ENCODE results near the gene SCYGR1.
"Not testable (repeated sequence)": the region's sequence is repeated elsewhere in the genome, so short reads cannot be mapped to it uniquely, and the experiment has no call there.

The SCYGR1 gene

GRCh38 chr2:227368574-227368973 lies 19.2 kb downstream of the SCYGR1 start:
- DNase-seq = no peak

GRCh38 chr2:227367427-227367795 lies 20.3 kb downstream of the SCYGR1 start:
- no peak for DNase-seq

GRCh38 chr2:227366769-227367426 lies 20.9 kb downstream of the SCYGR1 start:
- no peak for DNase-seq

DNA sequence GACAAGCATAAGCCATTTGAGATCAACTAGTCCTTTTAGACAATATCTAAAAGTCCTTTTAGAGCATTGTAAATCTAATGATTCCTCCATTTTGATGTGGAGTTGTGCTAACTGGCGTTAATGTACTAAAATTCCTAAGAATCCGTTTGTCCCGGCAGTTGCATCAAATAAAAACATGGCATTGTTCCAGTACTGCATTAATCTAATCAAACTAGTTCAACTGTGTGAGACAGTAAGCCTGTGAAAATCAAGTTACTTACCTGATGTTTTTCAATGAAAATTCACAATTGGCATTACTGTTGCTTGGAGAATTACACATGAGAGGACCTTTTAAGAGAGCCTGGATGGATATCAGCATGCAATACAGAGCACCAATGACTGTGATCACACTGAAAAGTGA lies 21.9 kb downstream of the SCYGR1 start:
- no peak for DNase-seq

DNA sequence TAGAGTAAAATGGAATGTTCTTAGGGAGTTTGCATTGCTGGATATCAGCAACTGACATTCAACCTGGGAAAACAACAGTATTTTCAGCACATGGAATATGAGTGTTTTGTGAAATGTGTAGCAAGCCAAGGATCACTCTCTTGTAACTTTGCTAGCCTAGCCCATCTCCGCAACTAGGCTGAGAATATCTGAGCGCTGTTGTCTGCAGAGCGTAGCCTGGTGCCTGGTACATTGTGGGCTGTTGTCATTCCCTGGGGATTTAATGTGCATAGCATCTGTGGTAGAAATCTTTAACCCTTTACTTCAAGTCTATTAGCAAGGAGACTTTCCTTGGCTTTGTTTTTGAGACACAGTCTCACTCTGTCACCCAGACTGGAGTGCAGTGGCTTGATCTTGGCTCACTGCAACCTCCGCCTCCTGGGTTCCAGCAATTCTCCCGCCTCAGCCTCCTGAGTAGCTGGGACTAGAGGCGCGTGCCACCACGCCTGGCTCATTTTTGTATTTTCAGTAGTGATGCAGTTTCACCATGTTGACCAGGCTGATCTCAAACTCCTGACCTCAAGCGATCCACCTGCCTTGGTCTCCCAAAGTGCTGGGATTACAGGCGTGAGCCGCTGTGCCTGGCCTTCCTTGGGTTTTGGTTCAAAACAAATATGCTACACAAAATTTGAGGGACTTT lies 23.0 kb downstream of the SCYGR1 start:
- DNase-seq = not testable (repeated sequence)

- DNase-seq = no peak
Measured at GRCh38 chr2:227363756-227364155, 24.0 kb downstream of the SCYGR1 start.

GRCh38 chr2:227360351-227360750 lies 27.4 kb downstream of the SCYGR1 start:
- no peak for DNase-seq

GRCh38 chr2:227351639-227352038 lies 36.1 kb downstream of the SCYGR1 start:
- DNase-seq = no peak

DNA sequence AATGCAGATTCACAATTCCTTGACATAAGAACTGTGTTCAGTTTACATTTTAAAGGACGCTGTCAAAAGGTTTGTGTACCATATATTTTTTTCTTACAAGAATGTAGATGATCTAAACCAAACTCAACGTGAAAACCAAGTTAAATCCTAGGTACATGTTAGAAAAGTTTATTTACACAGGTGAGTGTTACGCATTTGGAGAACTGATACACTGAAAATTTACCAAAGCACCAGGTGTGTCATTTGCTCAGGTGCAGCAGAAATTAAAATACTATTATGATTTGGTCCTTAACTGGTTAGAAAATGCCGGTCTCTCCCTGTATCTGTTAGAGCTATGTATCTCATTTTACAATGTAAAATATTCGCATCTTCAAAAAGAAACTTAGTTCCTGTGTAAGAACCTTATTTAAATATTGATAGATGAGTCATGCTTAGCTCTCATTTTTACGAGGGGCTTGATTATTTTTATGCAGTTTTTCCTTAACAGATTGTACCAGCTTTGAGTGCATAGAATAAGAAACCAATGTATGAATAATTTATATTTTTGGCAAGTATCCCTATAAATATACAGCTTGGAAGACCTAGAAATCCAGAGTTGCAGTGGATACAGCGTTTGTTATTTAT lies 37.6 kb downstream of the SCYGR1 start:
- DNase-seq = no peak

GRCh38 chr2:227348324-227348723 lies 39.4 kb downstream of the SCYGR1 start:
- DNase-seq = no peak

DNA sequence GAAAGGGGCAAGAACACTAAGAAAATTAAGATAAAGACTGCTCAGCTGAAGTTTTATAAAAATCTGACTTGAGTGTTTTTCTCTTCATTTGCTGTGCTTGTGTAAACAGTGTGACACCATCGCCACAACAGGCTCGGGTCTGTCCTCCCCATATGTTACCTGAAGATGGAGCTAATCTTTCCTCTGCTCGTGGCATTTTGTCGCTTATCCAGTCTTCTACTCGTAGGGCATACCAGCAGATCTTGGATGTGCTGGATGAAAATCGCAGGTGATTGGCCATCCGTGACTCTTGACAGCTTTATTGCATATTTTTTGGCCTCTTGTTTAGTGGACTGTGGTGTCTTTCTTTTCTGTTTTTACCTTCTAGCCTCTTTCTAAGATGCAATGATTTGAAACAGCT lies 40.6 kb downstream of the SCYGR1 start:
- DNase-seq = no peak

GRCh38 chr2:227344231-227344630 lies 43.5 kb downstream of the SCYGR1 start:
- DNase-seq = no peak

GRCh38 chr2:227341553-227341952 lies 46.2 kb downstream of the SCYGR1 start:
- no peak for DNase-seq

GRCh38 chr2:227340106-227340505 lies 47.6 kb downstream of the SCYGR1 start:
- DNase-seq = no peak

DNA sequence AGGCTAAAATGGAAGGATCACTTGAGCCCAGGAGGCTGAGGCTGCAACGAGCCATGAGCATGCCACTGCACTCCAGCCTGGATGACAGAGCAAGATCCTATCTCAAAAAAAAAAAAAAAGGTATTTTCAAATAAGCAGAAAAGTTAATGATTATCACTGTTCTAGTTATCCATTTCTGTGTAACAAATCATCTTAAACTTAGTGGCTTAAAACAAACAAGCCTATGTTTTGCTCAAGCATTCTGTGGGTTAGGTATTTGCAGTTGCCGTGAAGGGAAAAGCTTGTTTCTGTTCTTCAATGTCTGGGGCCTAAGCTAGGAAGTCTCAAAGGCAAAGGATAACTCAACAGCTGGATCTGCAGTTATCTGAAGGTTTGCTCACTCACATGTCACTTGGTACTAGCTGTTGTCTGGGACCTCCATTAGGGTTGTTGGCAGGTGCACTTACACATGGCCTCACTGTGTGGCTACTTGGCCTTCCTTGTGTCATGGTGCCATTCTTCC lies 48.6 kb downstream of the SCYGR1 start:
- no peak for DNase-seq

Data from NCI-H2029 (cell line).